ELR (cell line): Measurements from ENCODE around the gene ZNF417.
"Not testable (repeated sequence)": the region's sequence is repeated elsewhere in the genome, so short reads cannot be mapped to it uniquely, and the experiment has no call there.

Source experiments
- DNase-seq: peaks from one replicate; pipeline ENCODE4 v3.0.0-alpha.2; 2015; ENCODE audit warnings: low read depth

The ZNF417 gene

DNA sequence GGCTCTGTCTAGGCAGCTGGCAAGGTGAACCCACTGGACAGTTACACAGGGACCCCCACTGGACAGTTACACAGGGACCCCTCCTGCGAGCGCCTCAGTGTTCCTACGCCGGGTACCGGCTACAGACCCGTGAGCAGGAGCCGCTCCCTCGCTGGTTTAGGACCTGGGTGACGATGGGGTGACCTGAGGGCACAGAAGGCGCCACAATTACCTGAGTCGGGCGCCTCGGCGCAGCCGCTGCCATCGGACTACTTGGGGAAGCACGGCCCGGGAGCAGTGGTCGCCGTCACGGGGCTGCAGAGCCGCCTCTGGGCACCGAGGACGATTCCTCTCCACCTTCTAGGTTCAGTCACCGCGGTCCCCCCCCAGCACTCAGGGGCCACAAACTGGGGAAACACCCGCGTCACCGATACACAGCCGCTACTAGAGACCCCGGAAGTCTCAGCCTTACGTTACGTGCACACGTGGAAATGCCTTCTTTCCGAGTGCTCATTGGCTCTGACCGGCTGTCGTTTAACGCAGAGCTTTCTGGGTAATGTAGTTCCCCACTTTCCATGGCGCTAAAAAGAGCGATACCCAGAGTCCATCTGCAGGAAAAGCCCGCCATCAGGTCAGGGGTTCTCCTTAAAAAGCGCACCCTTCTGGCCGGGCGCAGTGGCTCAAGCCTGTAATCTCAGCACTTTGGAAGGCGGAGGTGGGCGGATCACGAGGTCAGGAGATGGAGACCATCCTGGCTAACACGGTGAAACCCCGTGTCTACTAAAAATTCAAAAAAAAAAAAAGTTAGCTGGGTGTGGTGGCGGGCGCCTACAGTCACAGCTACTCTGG is at the start of gene ZNF417:
TSS of gene ZNF417 (minus strand) at position 425 of the 828 bp plus-strand sequence. CDS start at position 244, 181 bp downstream.
- DNase-seq: peak; percentile 98

DNA sequence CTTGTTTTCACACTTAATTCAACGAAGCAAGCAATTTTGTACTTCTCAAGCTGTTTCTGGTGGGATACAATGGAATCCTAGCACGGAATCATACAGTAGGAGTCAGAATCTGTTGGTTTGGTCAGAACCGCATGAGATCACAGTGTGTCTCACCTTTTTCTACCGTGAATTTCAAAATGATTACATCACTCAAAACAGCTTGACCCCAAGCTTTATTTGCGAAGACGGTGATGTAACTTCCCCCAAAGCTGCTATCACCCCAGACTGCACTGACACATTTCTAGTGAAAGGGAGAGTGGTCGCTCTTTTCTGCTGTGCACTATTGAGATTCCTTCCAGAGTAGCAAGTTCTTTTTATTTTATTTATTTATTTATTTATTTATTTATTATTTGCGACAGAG is 48.4 kb upstream of the ZNF417 start:
- DNase-seq: no peak

DNA sequence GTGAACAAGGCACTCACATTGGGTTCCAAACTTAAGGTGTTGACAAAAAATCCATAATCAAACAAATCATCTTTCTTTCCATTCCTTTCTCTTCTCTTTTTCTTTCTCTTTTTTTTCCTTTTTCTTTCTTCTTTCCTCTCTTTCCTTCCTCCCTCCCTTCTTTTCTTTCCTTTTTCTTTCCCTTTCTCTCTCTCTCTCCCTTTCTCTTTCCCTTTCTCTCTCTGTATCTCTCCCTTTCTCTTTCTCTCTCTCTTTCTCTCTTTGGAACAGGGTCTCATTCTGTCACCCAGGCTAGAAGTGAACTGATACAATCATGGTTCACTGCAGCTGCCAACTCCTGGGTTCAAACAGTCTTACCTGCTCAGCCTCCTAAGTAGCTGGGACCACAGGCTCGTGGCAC is 45.4 kb upstream of the ZNF417 start:
- no peak for DNase-seq

DNA sequence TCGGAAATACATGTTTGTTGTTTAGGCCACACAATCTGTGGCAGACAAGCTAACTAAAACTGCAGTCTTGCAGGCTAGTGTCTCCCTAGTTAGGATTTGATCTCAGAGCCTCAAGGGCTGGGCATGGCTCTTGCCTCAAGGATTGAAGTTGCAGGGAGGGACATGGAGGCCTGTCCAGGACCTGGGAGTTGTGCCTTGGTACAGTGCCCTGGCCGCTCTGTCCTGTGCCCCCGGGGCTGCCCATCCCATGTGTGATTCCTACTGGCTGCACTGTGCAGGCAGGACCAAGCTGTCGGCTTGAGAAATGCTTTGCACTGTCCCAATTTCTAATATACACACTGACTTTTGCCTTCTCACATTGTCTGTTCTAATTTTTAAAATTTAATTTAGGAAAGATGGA is 38.6 kb upstream of the ZNF417 start:
- DNase-seq: no peak

DNA sequence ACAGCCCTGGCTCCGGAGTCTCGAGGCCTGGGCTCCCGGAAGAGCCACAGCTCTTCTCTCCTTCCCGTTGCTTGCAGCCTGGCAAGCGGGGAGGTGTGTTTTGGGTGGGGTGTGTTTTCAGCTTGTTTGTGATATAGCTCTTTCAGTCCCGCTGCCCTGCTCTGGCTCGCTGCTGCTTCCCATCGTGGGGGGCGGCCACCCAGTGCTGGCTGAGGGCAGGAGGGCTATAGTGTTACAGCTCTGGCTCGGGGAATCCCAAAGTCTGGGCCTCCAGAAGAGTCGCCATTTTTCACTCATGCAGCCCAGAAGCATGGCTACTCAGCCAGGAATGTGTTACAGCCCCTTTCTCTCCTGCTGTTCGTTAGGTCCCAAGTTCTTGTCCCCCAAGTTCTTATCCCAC is 33.3 kb upstream of the ZNF417 start:
- DNase-seq: no peak

DNA sequence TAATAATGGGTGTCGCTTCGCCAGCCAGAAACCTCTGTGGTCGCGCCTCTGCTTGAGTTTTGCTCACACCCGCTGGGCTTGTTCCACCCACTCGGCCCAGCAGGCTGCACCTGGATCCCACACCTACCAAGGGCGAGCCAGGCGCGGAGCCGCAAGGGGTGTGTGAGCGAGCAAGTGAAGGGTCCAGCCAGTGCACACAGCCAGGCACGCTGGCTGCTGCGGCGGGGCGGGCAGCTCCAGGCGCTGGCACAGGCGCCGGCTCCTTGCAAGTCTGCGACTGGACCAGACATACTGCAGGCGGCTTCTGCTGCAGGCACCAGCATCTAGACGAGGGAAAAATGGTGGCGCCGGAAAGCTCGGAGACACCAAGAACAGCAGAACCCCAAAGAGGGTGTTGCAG is 32.9 kb upstream of the ZNF417 start:
- DNase-seq: no peak

DNA sequence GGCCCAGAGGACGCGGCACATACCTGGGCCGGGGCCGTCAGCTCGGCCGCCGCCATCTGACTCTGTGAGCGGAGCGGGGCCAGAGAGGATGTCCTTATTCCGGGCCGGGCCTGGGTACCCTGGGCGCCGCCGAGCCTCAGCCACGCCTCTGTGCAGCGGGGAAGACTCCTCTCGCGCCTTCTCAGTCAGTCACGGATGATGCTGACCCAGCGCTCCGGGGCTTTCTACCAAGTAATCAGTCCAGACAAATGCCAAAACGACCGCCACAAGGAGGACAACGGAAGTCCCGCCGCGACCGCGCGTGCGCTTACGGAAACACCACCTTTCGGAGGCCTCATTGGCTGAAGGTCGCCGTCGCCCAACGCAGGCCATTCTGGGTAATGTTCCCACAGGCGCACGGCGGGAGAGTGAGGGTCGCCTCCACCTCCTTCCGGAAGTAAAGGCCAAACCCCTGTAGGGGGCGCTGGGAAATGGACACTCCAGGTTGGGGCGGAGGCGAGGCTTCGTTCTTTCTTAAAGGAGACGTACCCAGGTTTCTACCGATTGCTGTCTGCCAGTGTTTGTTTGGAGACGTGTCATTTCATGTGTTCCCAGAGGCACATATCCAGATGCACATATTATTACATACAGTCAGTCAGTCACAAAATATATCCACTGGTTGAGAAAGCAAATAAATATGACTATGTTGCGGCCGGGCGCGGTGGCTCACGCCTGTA is 31.2 kb upstream of the ZNF417 start, which contains the start of gene ZNF256:
TSS of gene ZNF256 (minus strand) at position 288 of the 716 bp plus-strand sequence. CDS start at position 56, 232 bp downstream.
- peak; percentile 97 for DNase-seq

DNA sequence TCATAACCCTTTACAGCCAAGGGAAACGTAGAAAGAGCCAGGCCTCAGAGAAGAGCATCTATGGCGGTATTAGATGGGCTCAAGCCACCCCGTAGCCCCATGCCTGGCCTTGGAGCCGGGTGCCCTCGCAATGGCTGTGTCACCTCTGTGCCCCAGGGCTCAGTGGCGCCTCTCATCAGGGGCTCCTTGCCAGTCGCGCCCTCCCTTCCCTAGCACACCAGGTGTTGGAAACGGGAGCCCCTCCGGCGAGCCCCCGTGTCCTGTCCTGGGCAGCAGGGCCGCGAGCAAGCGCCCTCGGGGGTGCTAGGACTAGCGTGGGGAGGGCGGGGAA is 30.7 kb upstream of the ZNF417 start:
- peak; percentile 32 for DNase-seq

DNA sequence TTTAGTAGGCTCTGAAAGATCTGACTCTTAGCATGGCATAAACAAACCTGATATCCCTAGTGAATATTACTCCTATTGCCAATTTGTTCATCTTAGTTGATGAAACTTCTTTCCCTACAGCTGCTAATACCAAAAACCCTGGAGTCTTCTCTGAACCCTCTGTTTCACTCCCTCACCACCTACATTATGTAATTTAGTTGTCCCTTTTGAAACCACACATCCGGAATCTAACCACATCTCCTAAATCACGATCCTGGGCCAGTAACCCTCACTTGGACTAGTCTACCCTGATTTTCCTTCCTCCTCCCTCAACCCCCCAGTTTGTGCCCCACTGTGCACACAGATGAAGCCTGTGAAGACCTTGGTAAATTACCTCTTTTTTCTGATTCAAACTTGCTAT is 29.9 kb upstream of the ZNF417 start:
- DNase-seq: no peak

DNA sequence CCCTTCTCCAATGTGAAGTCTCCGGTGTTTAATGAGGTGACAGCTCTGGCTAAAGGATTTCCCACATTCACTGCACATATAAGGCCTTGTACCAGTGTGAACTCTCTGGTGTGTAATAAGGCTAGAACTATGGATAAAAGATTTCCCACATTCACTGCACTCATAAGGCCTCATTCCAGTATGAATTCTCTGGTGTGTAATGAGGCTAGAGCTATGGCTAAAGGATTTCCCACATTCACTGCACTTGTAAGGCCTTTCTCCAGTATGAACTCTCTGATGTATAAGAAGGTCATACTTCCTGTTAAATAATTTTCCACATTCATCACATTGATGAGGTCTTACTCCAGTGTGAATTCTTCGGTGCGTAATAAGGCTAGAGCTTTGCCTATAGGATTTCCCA is 25.2 kb upstream of the ZNF417 start:
- no peak for DNase-seq

DNA sequence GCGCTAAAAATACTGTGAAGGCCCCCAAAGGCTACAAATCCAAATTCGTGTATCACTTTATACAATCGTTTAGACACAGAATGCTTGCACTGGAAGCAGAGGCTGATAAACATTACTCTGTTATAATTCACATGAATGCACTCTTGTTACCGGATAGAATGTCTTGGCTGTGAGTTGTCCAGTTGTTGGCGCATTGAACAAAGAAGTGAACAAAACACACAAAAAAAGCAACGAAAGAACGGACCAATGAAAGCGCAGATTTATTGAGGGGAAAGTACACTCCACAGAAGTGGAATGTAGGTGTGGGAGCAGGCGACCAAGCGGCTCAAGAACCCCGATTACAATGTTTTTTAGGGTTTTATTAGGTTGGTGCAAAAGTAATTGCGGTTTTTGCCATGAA is 19.3 kb upstream of the ZNF417 start:
- no peak for DNase-seq

DNA sequence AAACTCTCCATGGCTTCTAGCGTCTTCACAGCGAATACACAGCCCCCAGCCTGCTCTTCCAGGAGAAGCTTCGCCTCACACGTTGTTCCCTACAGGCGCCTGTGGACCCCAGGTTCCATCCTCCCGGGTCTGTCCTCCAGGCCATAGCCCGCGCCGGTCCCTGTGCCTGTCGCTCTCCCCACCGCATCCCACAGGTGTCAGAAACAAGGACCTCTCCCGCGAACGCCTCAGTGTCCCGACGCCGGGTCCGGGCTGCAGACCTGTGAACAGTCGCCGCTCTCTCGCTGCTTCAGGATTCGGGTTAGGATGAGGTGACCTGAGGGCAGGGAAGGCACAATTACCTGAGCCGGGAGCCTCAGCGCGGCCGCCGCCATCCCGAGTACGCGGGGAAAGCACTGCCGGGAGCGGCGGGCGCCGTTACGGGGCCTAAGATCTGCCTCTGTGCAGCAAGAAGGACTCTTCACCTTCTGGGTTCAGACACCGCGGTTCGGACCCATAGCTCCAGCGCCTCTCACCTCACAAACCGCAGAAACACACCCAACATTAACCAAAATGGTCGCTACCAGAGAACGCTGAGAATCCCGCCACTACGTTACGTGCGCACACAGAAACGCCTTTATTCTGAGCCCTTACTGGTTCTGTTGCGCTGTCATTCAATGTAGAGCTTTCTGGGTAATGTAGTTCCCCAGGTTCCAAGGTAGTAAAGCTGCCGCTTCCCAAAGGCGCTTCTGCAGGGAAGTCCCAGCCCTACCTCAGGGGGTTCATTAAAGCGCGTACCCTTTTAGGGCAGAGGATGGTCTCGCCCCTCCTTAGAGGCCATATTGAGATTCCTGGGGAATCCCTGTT is 18.7 kb upstream of the ZNF417 start, which contains the start of gene ZNF418:
TSS of gene ZNF418 (minus strand) at position 583 of the 846 bp plus-strand sequence. CDS start 1,580 bp downstream, outside the sequence.
- peak; percentile 80 for DNase-seq

DNA sequence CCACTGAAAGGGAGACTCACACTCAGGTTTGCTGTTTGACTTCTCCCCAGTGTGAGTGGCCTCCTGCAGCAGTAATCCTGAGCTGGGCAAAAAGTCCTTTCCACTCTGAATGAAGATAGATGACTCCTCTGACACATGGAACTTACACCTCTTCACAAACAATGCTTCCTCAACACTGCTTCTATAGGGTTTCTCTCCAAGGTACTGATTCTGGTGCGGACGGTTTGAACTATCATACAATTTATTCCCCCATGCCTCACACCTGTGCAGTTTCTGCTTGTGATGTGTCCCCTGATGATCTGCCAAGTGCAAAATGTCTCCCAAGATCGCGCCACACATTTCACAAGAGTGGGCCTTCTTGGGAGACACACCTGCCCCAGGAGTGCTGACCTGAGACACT is 11.2 kb upstream of the ZNF417 start:
- no peak for DNase-seq

DNA sequence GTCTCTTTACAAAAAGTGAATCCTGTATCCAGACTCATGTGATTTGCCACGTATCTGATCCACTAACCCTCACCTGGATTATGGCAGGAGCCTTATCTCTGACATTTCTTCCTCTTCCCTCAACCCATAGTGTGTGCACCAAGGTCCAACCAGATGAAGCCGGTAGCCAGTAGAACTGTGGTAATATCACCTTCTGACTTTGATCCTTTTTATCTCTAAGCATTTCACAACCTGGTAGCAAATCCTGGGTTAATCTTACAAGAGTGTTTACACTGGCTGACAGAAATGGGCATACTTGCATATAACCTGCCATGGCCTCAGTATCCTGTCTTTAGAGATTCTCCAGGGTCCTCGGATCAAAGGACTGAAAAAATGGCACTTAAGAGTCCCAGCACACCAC is 1.9 kb downstream of the ZNF417 start:
- no peak for DNase-seq

DNA sequence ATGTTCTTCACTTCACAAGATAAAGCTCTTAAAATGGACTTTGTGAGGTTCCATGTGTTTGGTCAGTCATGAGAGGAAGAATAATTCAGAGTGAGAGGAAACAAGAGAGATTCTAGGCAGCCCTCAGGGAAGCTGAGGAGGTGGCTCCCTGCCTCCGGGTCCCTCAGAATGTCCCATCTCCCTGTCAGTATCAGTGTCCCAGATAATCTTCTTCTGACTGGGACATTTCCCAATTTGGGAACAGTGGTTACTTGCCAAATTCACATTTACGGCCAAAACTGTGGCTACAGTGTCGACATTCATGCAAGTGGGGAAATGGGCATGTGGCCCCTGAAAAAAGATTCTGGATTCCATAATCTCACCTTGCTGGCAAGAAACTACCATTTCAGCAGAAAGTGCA is 9.0 kb downstream of the ZNF417 start:
- no peak for DNase-seq

DNA sequence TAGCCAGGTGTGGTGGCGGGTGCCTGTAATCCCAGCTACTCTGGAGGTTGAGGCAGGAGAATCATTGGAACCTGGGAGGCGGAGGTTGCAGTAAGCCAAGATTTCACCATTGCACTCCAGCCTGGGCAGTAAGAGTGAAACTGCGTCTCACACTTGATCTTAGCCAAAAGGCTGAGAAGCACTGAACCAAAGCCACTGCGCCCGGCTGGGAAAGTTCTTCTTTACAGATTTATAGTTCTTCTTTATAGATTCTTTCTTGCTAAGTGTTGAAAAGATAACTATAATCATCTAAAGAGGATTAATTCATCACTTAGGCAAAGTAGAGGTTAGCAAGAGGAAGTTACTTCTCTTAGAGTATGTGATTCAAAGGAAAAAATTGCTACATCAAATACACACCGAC is 11.1 kb downstream of the ZNF417 start:
- no peak for DNase-seq

DNA sequence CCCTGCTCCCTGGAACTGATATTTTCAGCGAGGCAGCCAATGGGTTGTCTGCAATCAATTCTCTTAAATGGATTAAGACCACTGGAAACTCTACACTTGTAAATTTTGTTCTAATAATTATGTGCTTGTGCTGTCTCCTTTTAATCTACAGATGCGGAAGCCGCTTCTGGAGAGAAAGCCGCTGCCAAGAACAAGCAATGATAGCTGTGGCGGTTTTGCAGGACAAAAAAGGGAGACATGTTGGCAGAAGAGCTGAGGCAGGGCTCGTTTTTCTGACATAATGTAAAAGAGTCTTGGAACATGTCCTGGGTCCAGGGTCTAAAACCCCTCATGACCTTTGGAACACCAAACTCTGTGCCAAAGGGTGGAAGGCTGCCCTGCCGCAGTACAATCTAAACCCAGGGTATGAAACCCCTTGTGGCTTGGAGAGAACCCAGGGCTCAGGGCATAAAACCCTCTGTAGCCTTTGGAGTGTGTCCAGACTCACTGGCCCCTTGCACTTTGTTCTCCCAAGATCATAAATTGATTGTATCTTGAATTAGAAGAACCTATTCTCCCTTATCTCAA is 12.7 kb downstream of the ZNF417 start:
- no peak for DNase-seq

DNA sequence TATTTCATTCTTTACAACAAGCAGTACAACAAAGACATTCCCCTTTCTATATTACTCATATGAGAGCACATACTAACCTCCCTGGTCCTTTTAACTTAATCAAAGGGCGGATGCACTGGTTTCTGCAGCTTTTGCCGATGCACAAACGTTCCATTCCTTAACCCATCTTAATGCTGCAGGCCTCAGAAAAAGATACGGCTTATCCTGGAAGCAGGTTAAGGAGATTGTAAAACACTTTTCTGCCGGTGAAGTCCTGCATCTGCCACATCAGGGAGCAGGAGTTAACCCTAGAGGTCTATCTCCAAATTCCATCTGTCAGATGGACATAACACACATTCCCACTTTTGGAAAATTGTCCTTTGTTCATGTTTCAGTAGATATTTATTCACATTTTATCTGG is 16.1 kb downstream of the ZNF417 start:
- DNase-seq: no peak

DNA sequence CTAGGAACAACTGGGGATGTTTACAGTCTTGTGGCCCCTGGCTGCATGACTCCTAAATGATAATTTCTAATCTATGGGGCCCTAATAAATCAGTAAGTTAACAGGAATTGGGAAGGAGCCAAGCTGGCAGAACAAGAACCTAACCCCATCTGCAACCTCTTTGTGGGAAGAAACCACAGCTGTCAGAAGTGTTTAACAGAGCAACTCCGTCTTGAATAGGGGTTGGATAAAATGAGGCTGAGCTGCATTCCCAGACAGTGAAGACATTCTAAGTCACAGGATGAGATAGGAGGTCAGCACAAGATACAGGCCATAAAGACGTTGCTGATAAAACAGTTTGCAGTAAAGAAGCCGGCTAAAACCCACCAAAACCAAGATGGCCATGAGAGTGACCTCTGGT is 25.7 kb downstream of the ZNF417 start:
- DNase-seq: not testable (repeated sequence)

DNA sequence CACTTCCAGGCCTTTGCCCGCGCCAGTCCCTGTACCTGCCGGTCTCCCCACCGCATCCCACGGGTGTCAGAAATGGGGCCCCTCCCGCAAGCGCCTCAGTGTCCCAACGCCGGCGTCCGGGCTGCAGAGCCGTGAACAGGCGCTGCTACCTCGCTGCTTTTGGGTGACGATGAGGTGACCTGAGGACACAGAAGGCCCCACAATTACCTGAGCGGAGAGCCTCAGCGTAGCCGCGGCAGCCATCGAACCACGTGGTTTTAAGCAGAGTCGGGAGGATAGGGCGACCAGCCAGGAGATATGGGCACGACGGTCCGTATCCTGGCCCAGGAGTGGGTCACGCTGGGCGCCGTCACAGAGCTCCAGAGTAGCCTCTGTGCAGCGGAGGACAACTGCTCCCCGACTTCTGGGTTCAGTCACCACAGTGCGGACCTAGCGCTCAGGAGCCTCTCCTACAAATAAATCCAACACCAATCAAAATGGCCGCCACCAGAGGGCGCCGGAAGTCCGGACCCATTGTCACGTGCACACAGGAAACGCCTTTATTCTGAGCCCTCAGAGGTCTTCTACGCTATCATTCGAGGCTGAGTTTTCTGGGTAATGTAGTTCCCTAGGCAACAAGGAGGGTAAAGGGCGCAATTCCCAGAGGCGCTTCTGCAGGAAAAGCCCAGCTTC is 27.7 kb downstream of the ZNF417 start, which contains the start of gene ZNF814:
TSS of gene ZNF814 (minus strand) at position 478 of the 672 bp plus-strand sequence. CDS start at position 243, 235 bp downstream.
- DNase-seq: peak; percentile 86

DNA sequence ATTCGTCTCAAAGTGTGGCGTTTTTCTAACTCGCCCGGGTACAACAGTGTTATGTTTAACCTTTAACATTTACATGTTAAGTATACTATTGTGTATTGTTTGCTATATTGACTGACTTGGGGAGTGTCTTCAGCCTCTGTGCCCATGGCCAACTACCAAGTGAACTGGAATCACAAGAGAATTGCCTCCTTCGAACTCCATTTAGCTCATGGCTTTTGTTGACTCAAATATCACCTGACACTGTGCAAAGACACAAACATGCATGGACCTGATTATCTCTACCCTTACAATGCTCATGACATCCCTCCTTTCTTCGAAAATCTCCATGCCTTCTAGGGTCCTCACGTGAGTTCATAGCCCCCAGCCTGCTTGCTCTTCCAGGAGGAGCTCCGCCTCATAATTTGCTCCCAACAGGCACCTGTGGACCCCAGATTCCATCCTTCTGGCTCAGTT is 28.3 kb downstream of the ZNF417 start:
- DNase-seq: no peak
